Endothelial cell of umbilical vein (primary cell): Measurements from ENCODE around the gene TEX264. TPM values are rescaled to one million over a fixed set of nuclear protein-coding genes. Genes with fewer than 3 reads are reported as not detected.

Experiments used
- BruUV-seq: library from RNA; stranded (reverse); fragments of 400-500 nt; replicated peaks from 2 replicates; lab custom pipeline; 2021; lab: Mats Ljungman, UMichigan
- CTCF ChIA-PET: fragments of 300-600, 350-600 bp; sonication (Branson Sonifier 250); formaldehyde crosslinking; loops from one replicate; lab custom pipeline; 2021; ENCODE audit warnings: antibody characterized with exemption, inconsistent platforms; lab: Charles Lee
- POLR2A ChIA-PET: fragments of 300-600, 350-600 bp; sonication (Branson Sonifier 250); formaldehyde crosslinking; loops from one replicate; lab custom pipeline; 2021; ENCODE audit warnings: antibody characterized with exemption, inconsistent platforms; lab: Charles Lee
- DNase-seq: peaks from one replicate; pipeline ENCODE4 v3.0.0-alpha.2; 2011; ENCODE audit warnings: low read depth, low spot score
- FAIRE-seq: peaks from 2 replicates; lab custom pipeline; 2011; peaks lifted over from hg19 to GRCh38; lab: Jason Lieb, UNC
- H2AFZ ChIP-seq: 2 replicates; pipeline ENCODE4 v1.6.0; 2012; ENCODE audit warnings: low read depth, low read length, control low read depth, inconsistent platforms
- H3K27ac ChIP-seq: 2 replicates; pipeline ENCODE4 v1.5.1; 2011; ENCODE audit warnings: low read depth, mild to moderate bottlenecking, control low read depth, low read length, moderate library complexity; ENCODE audit not compliant: insufficient read depth
- H3K27me3 ChIP-seq, 2 experiments: 2 replicates each; pipeline versions ENCODE4 v1.6.0 to v1.6.1; 2011; ENCODE audit warnings: low read length in 2 of 2, mixed read lengths in 1 of 2; ENCODE audit not compliant: control insufficient read depth in 2 of 2, insufficient read depth in 2 of 2
- H3K36me3 ChIP-seq, 2 experiments: 2 replicates in 1 of 2; 3 replicates in 1 of 2; pipeline ENCODE4 v1.5.1; 2011; ENCODE audit warnings: low read length in 2 of 2, mild to moderate bottlenecking in 1 of 2, moderate library complexity in 1 of 2; ENCODE audit not compliant: control insufficient read depth in 2 of 2, insufficient read depth in 2 of 2; ENCODE audit errors: extremely low read depth in 1 of 2
- H3K4me1 ChIP-seq: 3 replicates; pipeline ENCODE4 v1.5.1; 2011; ENCODE audit warnings: mild to moderate bottlenecking, low read length; ENCODE audit not compliant: control insufficient read depth, insufficient read depth; ENCODE audit errors: extremely low read depth
- H3K4me2 ChIP-seq: 2 replicates; pipeline ENCODE4 v1.6.1; 2011; ENCODE audit warnings: low read length, control low read depth, mixed read lengths; ENCODE audit not compliant: insufficient read depth
- H3K4me3 ChIP-seq, 3 experiments: fragments of 200-600 bp in 1 of 3; sonication (generic), shearing (Covaris generic) in 1 of 3; replicated peaks in 1 of 3; 2 replicates each; pipeline ENCODE4 v1.5.1; 2011 to 2016; ENCODE audit warnings: control low read depth in 3 of 3, low read length in 3 of 3, mild to moderate bottlenecking in 2 of 3, inconsistent platforms in 1 of 3, low read depth in 1 of 3, moderate library complexity in 1 of 3; ENCODE audit not compliant: insufficient read depth in 1 of 3
- H3K79me2 ChIP-seq: 2 replicates; pipeline ENCODE4 v1.6.0; 2012; ENCODE audit warnings: low read length, inconsistent platforms; ENCODE audit not compliant: control insufficient read depth, insufficient read depth
- H3K9ac ChIP-seq: replicated peaks from 2 replicates; pipeline ENCODE3; 2011; ENCODE audit warnings: low read length, control low read depth; ENCODE audit not compliant: insufficient read depth; ENCODE audit errors: extremely low read depth
- H3K9me1 ChIP-seq: replicated peaks from 3 replicates; pipeline ENCODE4 v1.6.0; 2011; ENCODE audit warnings: mild to moderate bottlenecking, low read length; ENCODE audit not compliant: control insufficient read depth, insufficient read depth; ENCODE audit errors: extremely low read depth
- H3K9me3 ChIP-seq: replicated peaks from 2 replicates; pipeline ENCODE4 v1.5.1; 2012; ENCODE audit warnings: low read length, inconsistent platforms; ENCODE audit not compliant: control insufficient read depth, insufficient read depth
- H4K20me1 ChIP-seq: replicated peaks from 2 replicates; pipeline ENCODE3; 2011; ENCODE audit warnings: mild to moderate bottlenecking, low read length; ENCODE audit not compliant: control insufficient read depth, insufficient read depth; ENCODE audit errors: extremely low read depth
- EZH2 ChIP-seq: IDR thresholded peaks from 2 replicates; pipeline ENCODE4 v1.6.1; 2012; ENCODE audit warnings: borderline replicate concordance, low read depth, mild to moderate bottlenecking, moderate library complexity, low read length, inconsistent platforms; ENCODE audit not compliant: severe bottlenecking
- FOS ChIP-seq: IDR thresholded peaks from 2 replicates; pipeline ENCODE4 v1.6.1; 2011; ENCODE audit warnings: mild to moderate bottlenecking, low read length, moderate library complexity, borderline replicate concordance; ENCODE audit not compliant: insufficient read depth
- GATA2 ChIP-seq: IDR thresholded peaks from 2 replicates; pipeline ENCODE4 v1.7.0; 2011; ENCODE audit warnings: low read depth, mild to moderate bottlenecking, moderate library complexity, mixed read lengths, low read length; ENCODE audit not compliant: insufficient read length, insufficient read depth
- JUN ChIP-seq: IDR thresholded peaks from 2 replicates; pipeline ENCODE4 v1.6.1; 2011; ENCODE audit warnings: borderline replicate concordance, low read depth; ENCODE audit not compliant: insufficient read length, insufficient read depth
- MAX ChIP-seq: IDR thresholded peaks from 2 replicates; pipeline ENCODE4 v1.6.1; 2011; ENCODE audit not compliant: insufficient read depth, insufficient read length
- MYC ChIP-seq: IDR thresholded peaks from one replicate; pipeline ENCODE4 v1.6.1; 2011; ENCODE audit warnings: mild to moderate bottlenecking, low read depth, low read length
- POLR2A ChIP-seq: IDR thresholded peaks from 2 replicates; pipeline ENCODE4 v1.6.1; 2012; ENCODE audit warnings: low read depth, mild to moderate bottlenecking, control low read depth, low read length
- POLR2AphosphoS5 ChIP-seq: IDR thresholded peaks from 2 replicates; pipeline ENCODE4 v1.6.1; 2012; ENCODE audit warnings: low read depth, mild to moderate bottlenecking, control low read depth, low read length, moderate library complexity; ENCODE audit not compliant: insufficient read depth
- dilution Hi-C: fragments of 300-500 bp; cut with MboI; formaldehyde crosslinking; loops from one replicate; pipeline ENCODE4 v1.15.0; 2019; ENCODE audit warnings: low sequenced_read_pairs; ENCODE audit not compliant: extremely low pct_ligation_motif_present
- intact Hi-C: fragments of 100-400 bp; cut with micrococcal nuclease; formaldehyde crosslinking; loops from one replicate; pipeline ENCODE4 v1.10.0; 2022
- polyA plus RNA-seq, 4 experiments: library from polyadenylated mRNA; depleted of rRNA in 3 of 4; stranded (reverse) in 3 of 4; unstranded in 1 of 4; fragments of >200 nt; gene quantifications; 2 replicates each; pipeline versions ENCODE4 v1.2.1 to v1.2.3, GENCODE V29; 2011 to 2012; ENCODE audit warnings: missing spikeins in 1 of 4
- total RNA-seq: library from RNA; stranded (reverse); gene quantifications from 2 replicates; pipeline ENCODE4 v1.2.3, GENCODE V29; 2021
- TF ChIP-seq, protein P1 (sequence below), 2 donors: IDR thresholded peaks; 1 replicate in 1 of 2; 2 replicates in 1 of 2; pipeline ENCODE4 v1.5.1; 2011; ENCODE audit warnings: low read length in 2 of 2, mild to moderate bottlenecking in 2 of 2, moderate library complexity in 2 of 2, control low read depth in 1 of 2, inconsistent platforms in 1 of 2, low read depth in 1 of 2; ENCODE audit not compliant: insufficient read depth in 1 of 2; ENCODE audit errors: extremely low read depth in 1 of 2

Gene TEX264
- total and polyA plus RNA-seq, 2 donors (not counting 3 experiments of a cell fraction or from before 2014, with no cell fraction given), result 29.0 to 89.7 TPM

GRCh38 chr3:51622413-51622812 is 48.6 kb upstream of the TEX264 start:
- no peak for FAIRE-seq
- POLR2A ChIA-PET, result no interaction called here

More at GRCh38 chr3:51622413-51622812, 48.6 kb upstream of the TEX264 start:
- TF ChIP-seq GATA2, result no peak
- no peak for TF ChIP-seq EZH2
- TF ChIP-seq FOS, result no peak
- no peak for TF ChIP-seq POLR2A
- no peak for TF ChIP-seq JUN
- no peak for TF ChIP-seq MAX
- no peak for TF ChIP-seq MYC
- TF ChIP-seq POLR2AphosphoS5, result no peak
- TF ChIP-seq, protein P1, sequence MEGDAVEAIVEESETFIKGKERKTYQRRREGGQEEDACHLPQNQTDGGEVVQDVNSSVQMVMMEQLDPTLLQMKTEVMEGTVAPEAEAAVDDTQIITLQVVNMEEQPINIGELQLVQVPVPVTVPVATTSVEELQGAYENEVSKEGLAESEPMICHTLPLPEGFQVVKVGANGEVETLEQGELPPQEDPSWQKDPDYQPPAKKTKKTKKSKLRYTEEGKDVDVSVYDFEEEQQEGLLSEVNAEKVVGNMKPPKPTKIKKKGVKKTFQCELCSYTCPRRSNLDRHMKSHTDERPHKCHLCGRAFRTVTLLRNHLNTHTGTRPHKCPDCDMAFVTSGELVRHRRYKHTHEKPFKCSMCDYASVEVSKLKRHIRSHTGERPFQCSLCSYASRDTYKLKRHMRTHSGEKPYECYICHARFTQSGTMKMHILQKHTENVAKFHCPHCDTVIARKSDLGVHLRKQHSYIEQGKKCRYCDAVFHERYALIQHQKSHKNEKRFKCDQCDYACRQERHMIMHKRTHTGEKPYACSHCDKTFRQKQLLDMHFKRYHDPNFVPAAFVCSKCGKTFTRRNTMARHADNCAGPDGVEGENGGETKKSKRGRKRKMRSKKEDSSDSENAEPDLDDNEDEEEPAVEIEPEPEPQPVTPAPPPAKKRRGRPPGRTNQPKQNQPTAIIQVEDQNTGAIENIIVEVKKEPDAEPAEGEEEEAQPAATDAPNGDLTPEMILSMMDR (IDR thresholded peaks at IDR 0.05; ENCODE audit: extremely low read depth in 1 of 2, insufficient read depth in 1 of 2, low read depth in 1 of 2, low read length in 2 of 2), result no peak
- Histone ChIP-seq H3K4me2 (no peak overlapping the region), H3K79me2 (peaks cover 17% of the 10 kb centered on the region), H3K9me1 (no peaks in the 10 kb centered on the region), H3K4me3 (no peak overlapping the region), H4K20me1 (no peaks in the 10 kb centered on the region), H3K9me3 (no peaks in the 10 kb centered on the region), H3K27ac (no peak overlapping the region), H3K9ac (no peak overlapping the region), H3K27me3 (no peaks in the 10 kb centered on the region), H2AFZ (no peak overlapping the region), H3K36me3 (no peaks in the 10 kb centered on the region), H3K4me1 (no peaks in the 10 kb centered on the region)
- DNase-seq, result no peak
- intact Hi-C loops, result no loop called here
- BruUV-seq, result no TSS peak
- dilution Hi-C loops, result no loop called here
- CTCF ChIA-PET, result no interaction called here
